LoVo (cell line): ENCODE data around the gene RFX6.

Experiments used
- DNase-seq: peaks from one replicate; pipeline ENCODE4 v3.0.0-alpha.2; 2016; ENCODE audit warnings: low spot score

Gene RFX6

GRCh38 chr6:116973976-116974375, 96.9 kb downstream of the RFX6 start:
- no peak for DNase-seq

- DNase-seq = no peak
Observed at GRCh38 chr6:116974526-116975316, 97.7 kb downstream of the RFX6 start.

GRCh38 chr6:116975600-116975999, 98.6 kb downstream of the RFX6 start:
- no peak for DNase-seq

GRCh38 chr6:116979560-116979959, 102.5 kb downstream of the RFX6 start:
- no peak for DNase-seq
